Stimulated activated naive CD4-positive, alpha-beta T cell (primary cell): ENCODE results near the gene SUSD5.
A peak's percentile ranks its signal among the peaks of the same experiment; 100 is the strongest.
"Not testable (repeated sequence)": the region's sequence is repeated elsewhere in the genome, so short reads cannot be mapped to it uniquely, and the experiment has no call there.

Experiments used
- DNase-seq, 6 experiments: peaks; one replicate each; lab custom pipeline; 2025; lab: John Stamatoyannopoulos, UW

SUSD5 gene

GRCh38 chr3:33115024-33115768 lies 103.4 kb downstream of the SUSD5 start:
- DNase-seq = no peak

GRCh38 chr3:33114622-33115023 lies 104.0 kb downstream of the SUSD5 start:
- no peak for DNase-seq

- DNase-seq = peak; percentile 68 to 81 (median 76)
Observed at GRCh38 chr3:33113772-33114621, 104.6 kb downstream of the SUSD5 start, which contains the start of gene CRTAP. Gene CRTAP (plus strand): TSS chr3:33114014. CDS start chr3:33114078, 64 bp downstream.

- no peak for DNase-seq
Observed at GRCh38 chr3:33111581-33111980, 107.0 kb downstream of the SUSD5 start.

- not testable (repeated sequence) for DNase-seq
Observed at GRCh38 chr3:33106854-33107253, 111.8 kb downstream of the SUSD5 start.

- no peak for DNase-seq
Observed at GRCh38 chr3:33105341-33105948, 113.2 kb downstream of the SUSD5 start.

- no peak for DNase-seq
Observed at GRCh38 chr3:33104803-33105202, 113.8 kb downstream of the SUSD5 start.

- no peak for DNase-seq
Observed at GRCh38 chr3:33103480-33103879, 115.1 kb downstream of the SUSD5 start.

GRCh38 chr3:33103034-33103433 lies 115.6 kb downstream of the SUSD5 start:
- no peak for DNase-seq

- DNase-seq = no peak
Observed at GRCh38 chr3:33100229-33100628, 118.4 kb downstream of the SUSD5 start.
